ENCODE results near the gene GADD45B. TPM values are rescaled to one million over a fixed set of nuclear protein-coding genes. Genes with fewer than 3 reads are reported as not detected.
A peak's percentile ranks its signal among the peaks of the same experiment; 100 is the strongest.
"Not testable (repeated sequence)": the region's sequence is repeated elsewhere in the genome, so short reads cannot be mapped to it uniquely, and the experiment has no call there.

GADD45B gene
- total RNA-seq, 2 donors from 2014 or later = 60.9 to 94.1 TPM

- Mint-ChIP-seq H3K9me3 (no peaks in the 10 kb centered on the region), H3K36me3 (no peaks in the 10 kb centered on the region), H3K27ac (no peak overlapping the region)
- ATAC-seq (no peak), DNase-seq (ENCODE audit: low spot score in 2 of 2) (no peak)
Observed at GRCh38 chr19:2512523-2513431, 36.9 kb downstream of the GADD45B start.

GRCh38 chr19:2514981-2515518 lies 39.1 kb downstream of the GADD45B start:
- no peak for ATAC-seq
- Mint-ChIP-seq H3K36me3 (no peaks in the 10 kb centered on the region), H3K9me3 (no peaks in the 10 kb centered on the region), H3K27ac (no peak overlapping the region)
- no peak for DNase-seq (ENCODE audit: low spot score in 2 of 2)

GRCh38 chr19:2516727-2517126 lies 40.8 kb downstream of the GADD45B start:
- DNase-seq (ENCODE audit: low spot score in 2 of 2) (no peak), ATAC-seq (no peak)
- no peaks in the 10 kb centered on the region for H3K36me3 Mint-ChIP-seq
- no peaks in the 10 kb centered on the region for H3K9me3 Mint-ChIP-seq
- no peak overlapping the region for H3K27ac Mint-ChIP-seq

- H3K9me3 Mint-ChIP-seq = no peaks in the 10 kb centered on the region
- no peak overlapping the region for H3K27ac Mint-ChIP-seq
- ATAC-seq (peak in 1 of 2 donors; percentile 40), DNase-seq (ENCODE audit: low spot score in 2 of 2) (no peak)
- no peaks in the 10 kb centered on the region for H3K36me3 Mint-ChIP-seq
Observed at GRCh38 chr19:2517881-2518601, 42.1 kb downstream of the GADD45B start.

GRCh38 chr19:2518856-2519255 lies 42.9 kb downstream of the GADD45B start:
- H3K36me3 Mint-ChIP-seq; DNase-seq (ENCODE audit: low spot score in 2 of 2); H3K9me3 Mint-ChIP-seq; H3K27ac Mint-ChIP-seq; ATAC-seq: not testable (repeated sequence)

- DNase-seq (ENCODE audit: low spot score in 2 of 2) (no peak), ATAC-seq (no peak)
- no peaks in the 10 kb centered on the region for H3K9me3 Mint-ChIP-seq
- H3K36me3 Mint-ChIP-seq = no peaks in the 10 kb centered on the region
- H3K27ac Mint-ChIP-seq = peak overlapping the region in 1 of 2 donors; percentile 40
Observed at GRCh38 chr19:2519482-2519881, 43.6 kb downstream of the GADD45B start.

- no peak for ATAC-seq
- H3K27ac Mint-ChIP-seq = no peak overlapping the region
- no peaks in the 10 kb centered on the region for H3K9me3 Mint-ChIP-seq
- DNase-seq (ENCODE audit: low spot score in 2 of 2) = no peak
- no peaks in the 10 kb centered on the region for H3K36me3 Mint-ChIP-seq
Observed at GRCh38 chr19:2523630-2524311, 47.8 kb downstream of the GADD45B start.

- no peak overlapping the region for H3K27ac Mint-ChIP-seq
- H3K36me3 Mint-ChIP-seq = no peaks in the 10 kb centered on the region
- no peak for DNase-seq (ENCODE audit: low spot score in 2 of 2)
- no peaks in the 10 kb centered on the region for H3K9me3 Mint-ChIP-seq
- no peak for ATAC-seq
Observed at GRCh38 chr19:2524361-2524839, 48.5 kb downstream of the GADD45B start.

GRCh38 chr19:2524840-2525723 lies 49.2 kb downstream of the GADD45B start:
- DNase-seq (ENCODE audit: low spot score in 2 of 2) (no peak), ATAC-seq (no peak)
- Mint-ChIP-seq H3K36me3 (no peaks in the 10 kb centered on the region), H3K27ac (no peak overlapping the region), H3K9me3 (no peaks in the 10 kb centered on the region)

GRCh38 chr19:2527171-2527570 lies 51.2 kb downstream of the GADD45B start:
- H3K9me3 Mint-ChIP-seq = peaks cover 2% of the 10 kb centered on the region in 2 donors
- no peak overlapping the region for H3K27ac Mint-ChIP-seq
- no peaks in the 10 kb centered on the region for H3K36me3 Mint-ChIP-seq
- no peak for DNase-seq (ENCODE audit: low spot score in 2 of 2)
- no peak for ATAC-seq

GRCh38 chr19:2527686-2528085 lies 51.8 kb downstream of the GADD45B start:
- ATAC-seq (no peak), DNase-seq (ENCODE audit: low spot score in 2 of 2) (no peak)
- no peak overlapping the region for H3K27ac Mint-ChIP-seq
- peaks cover 3 to 5% of the 10 kb centered on the region in 2 donors for H3K9me3 Mint-ChIP-seq
- H3K36me3 Mint-ChIP-seq = no peaks in the 10 kb centered on the region

Other genes starting within 250 kb of the GADD45B start
- gene PLEKHJ1, start 239.8 kb upstream of the GADD45B start, total RNA-seq = 10 to 100 TPM; 41.9 to 69.9 TPM
- 100 to 1,000 TPM; 145 to 154 TPM for gene SF3A2, start 239.3 kb upstream of the GADD45B start, total RNA-seq
- gene AMH, start 226.8 kb upstream of the GADD45B start, total RNA-seq = 1 to 10 TPM; 1.9 to 2.9 TPM
- gene JSRP1, start 219.7 kb upstream of the GADD45B start, total RNA-seq = under 1 TPM; 0.39 to 0.56 TPM
- not detected for gene PEAK3, start 194.0 kb upstream of the GADD45B start, total RNA-seq
- gene LINGO3, start 168.0 kb upstream of the GADD45B start, total RNA-seq = under 1 TPM in 1 of 2 donors, not detected in 1; 0.25 TPM
- gene LSM7, start 147.5 kb upstream of the GADD45B start, total RNA-seq = 100 to 1,000 TPM; 115 to 140 TPM
- 10 to 100 TPM; 38.5 to 61.6 TPM for gene SPPL2B, start 147.4 kb upstream of the GADD45B start, total RNA-seq
- gene TMPRSS9, start 115.9 kb upstream of the GADD45B start, total RNA-seq = not detected
- 100 to 1,000 TPM in 1 of 2 donors, 10 to 100 TPM in 1; 46.5 to 103 TPM for gene TIMM13, start 48.5 kb upstream of the GADD45B start, total RNA-seq
- 10 to 100 TPM; 46.7 to 94.0 TPM for gene LMNB2, start 19.2 kb upstream of the GADD45B start, total RNA-seq
- under 1 TPM; 0.30 to 0.84 TPM for gene GNG7, start 226.6 kb downstream of the GADD45B start, total RNA-seq
- gene DIRAS1, start 245.2 kb downstream of the GADD45B start, total RNA-seq = under 1 TPM; 0.11 to 0.72 TPM

All from activated naive CD4-positive, alpha-beta T cell treated with anti-CD3 and anti-CD28 coated beads, Interleukin-2, amount 50 U/mL, for 72 hours (primary cell).